HepG2 (cell line): Measurements from ENCODE around the gene SYN1. TPM values are rescaled to one million over a fixed set of nuclear protein-coding genes. Genes with fewer than 3 reads are reported as not detected.
A peak's percentile ranks its signal among the peaks of the same experiment; 100 is the strongest.

Experiments used
- ATAC-seq: fragments of 200-7000 bp; cut with Tn5 transposase; 3 replicates; pipeline ENCODE4 v1.9.1; 2020; ENCODE audit warnings: mild to moderate bottlenecking, moderate library complexity
- BruUV-seq: library from RNA; stranded (reverse); fragments of 400-500 nt; replicated peaks from 2 replicates; lab custom pipeline; 2021; lab: Mats Ljungman, UMichigan
- CTCF ChIA-PET: fragments of 300-600 bp; formaldehyde crosslinking; extraction: SDS; loops from one replicate; lab custom pipeline; 2021; ENCODE audit warnings: low total read pairs, inconsistent platforms, low intra/inter-chr PET ratio; lab: Yijun Ruan, JAX
- POLR2A ChIA-PET: fragments of 350-600 bp; sonication (Branson Sonifier 250); formaldehyde crosslinking; loops from one replicate; lab custom pipeline; 2020; ENCODE audit warnings: antibody characterized with exemption, inconsistent platforms; lab: Yijun Ruan, JAX
- DNase-seq: peaks from one replicate; pipeline ENCODE4 v3.0.0-alpha.2; 2015; ENCODE audit warnings: low spot score
- FAIRE-seq: peaks from 3 replicates; lab custom pipeline; 2011; peaks lifted over from hg19 to GRCh38; lab: Jason Lieb, UNC
- H2AFZ ChIP-seq: one replicate; pipeline ENCODE4 v1.6.1; 2011; ENCODE audit warnings: low read length, inconsistent platforms
- H3K27ac ChIP-seq: fragments of 300-600 bp; 3 replicates; pipeline ENCODE4 v1.8.0; 2011; ENCODE audit warnings: mixed run types, mild to moderate bottlenecking, mixed read lengths, low read length, inconsistent platforms; ENCODE audit not compliant: insufficient read depth; ENCODE audit errors: extremely low read length
- H3K27me3 ChIP-seq, 2 experiments: fragments of 200-600 bp in 1 of 2; 2 replicates in 1 of 2; 3 replicates in 1 of 2; pipeline versions ENCODE4 v1.6.0 to v1.8.0; 2011; ENCODE audit warnings: low read length in 2 of 2, mild to moderate bottlenecking in 2 of 2, moderate library complexity in 2 of 2, inconsistent platforms in 1 of 2; ENCODE audit not compliant: insufficient read depth in 2 of 2, control insufficient read depth in 1 of 2
- H3K36me3 ChIP-seq, 2 experiments: fragments of 200-600 bp in 1 of 2; replicated peaks in 1 of 2; 2 replicates in 1 of 2; 3 replicates in 1 of 2; pipeline versions ENCODE4 v1.5.1 to v1.8.0; 2011; ENCODE audit warnings: low read length in 2 of 2, inconsistent platforms in 1 of 2; ENCODE audit not compliant: insufficient read depth in 2 of 2, control insufficient read depth in 1 of 2
- H3K4me1 ChIP-seq: 2 replicates; pipeline ENCODE4 v1.5.1; 2012; ENCODE audit warnings: low read length, inconsistent platforms; ENCODE audit not compliant: insufficient read depth
- H3K4me2 ChIP-seq: 2 replicates; pipeline ENCODE4 v1.6.0; 2011; ENCODE audit warnings: low read depth, low read length, inconsistent platforms
- H3K4me3 ChIP-seq, 3 experiments: fragments of 200-600 bp in 1 of 3; sonication (generic), shearing (Covaris generic) in 1 of 3; replicated peaks in 1 of 3; 2 replicates each; pipeline ENCODE4 v1.5.1; 2011 to 2016; ENCODE audit warnings: low read length in 3 of 3, inconsistent platforms in 2 of 3, low read depth in 2 of 3, mild to moderate bottlenecking in 2 of 3, control low read depth in 1 of 3, mixed read lengths in 1 of 3; ENCODE audit not compliant: insufficient read depth in 1 of 3
- H3K79me2 ChIP-seq: one replicate; pipeline ENCODE4 v1.6.1; 2011; ENCODE audit warnings: low read length, inconsistent platforms; ENCODE audit not compliant: insufficient read depth
- H3K9ac ChIP-seq: 2 replicates; pipeline ENCODE4 v1.6.0; 2011; ENCODE audit warnings: mild to moderate bottlenecking, low read depth, low read length, inconsistent platforms; ENCODE audit not compliant: insufficient read depth
- H3K9me3 ChIP-seq: 2 replicates; pipeline ENCODE4 v1.5.1; 2012; ENCODE audit warnings: mild to moderate bottlenecking, low read length
- H4K20me1 ChIP-seq: 2 replicates; pipeline ENCODE4 v1.6.0; 2011; ENCODE audit warnings: inconsistent platforms, mild to moderate bottlenecking, low read length, moderate library complexity; ENCODE audit not compliant: insufficient read depth
- CHD4 ChIP-seq: fragments of 200-600 bp; sonication (generic); IDR thresholded peaks from 2 replicates; pipeline ENCODE4 v1.7.0; 2017; ENCODE audit warnings: mild to moderate bottlenecking, low read length, borderline replicate concordance
- DMAP1 ChIP-seq: IDR thresholded peaks from 2 replicates; pipeline ENCODE4 v1.6.1; 2016
- FOXK1 ChIP-seq: sonication (generic); formaldehyde crosslinking; IDR thresholded peaks from 2 replicates; pipeline ENCODE4 v1.4.0; 2020; ENCODE audit warnings: low read depth, missing genetic modification reagents, borderline replicate concordance
- HDAC1 ChIP-seq: sonication (generic); formaldehyde crosslinking; IDR thresholded peaks from 2 replicates; pipeline ENCODE4 v1.5.1; 2020; ENCODE audit warnings: mild to moderate bottlenecking, missing genetic modification reagents
- KDM1A ChIP-seq: IDR thresholded peaks from 2 replicates; pipeline ENCODE4 v1.6.1; 2016; ENCODE audit warnings: missing compliant biosample characterization
- MED8 ChIP-seq: sonication (generic); formaldehyde crosslinking; IDR thresholded peaks from 2 replicates; pipeline ENCODE4 v1.8.1; 2023; ENCODE audit warnings: mild to moderate bottlenecking, missing genetic modification reagents; ENCODE audit not compliant: insufficient replicate concordance
- MXI1 ChIP-seq: IDR thresholded peaks from 3 replicates; pipeline ENCODE4 v1.6.1; 2012; ENCODE audit warnings: low read depth, low read length, inconsistent platforms, borderline replicate concordance
- PREB ChIP-seq: sonication (generic); formaldehyde crosslinking; IDR thresholded peaks from 2 replicates; pipeline ENCODE4 v1.4.0; 2020; ENCODE audit warnings: missing genetic modification reagents
- SIN3A ChIP-seq: IDR thresholded peaks from 2 replicates; pipeline ENCODE4 v1.6.1; 2011; ENCODE audit warnings: low read depth, mild to moderate bottlenecking, control low read depth, low read length, borderline replicate concordance
- SOX6 ChIP-seq, 2 experiments: fragments of 450-650 bp in 1 of 2; sonication (generic) in 1 of 2; formaldehyde crosslinking in 1 of 2; IDR thresholded peaks; 2 replicates each; pipeline versions ENCODE4 v1.4.0 to v1.6.1; 2017 to 2020; ENCODE audit warnings: antibody characterized with exemption in 1 of 2, mild to moderate bottlenecking in 1 of 2, missing genetic modification reagents in 1 of 2
- SP2 ChIP-seq: sonication (generic); formaldehyde crosslinking; IDR thresholded peaks from 2 replicates; pipeline ENCODE4 v1.5.1; 2020; ENCODE audit warnings: mild to moderate bottlenecking, missing genetic modification reagents
- ZFP36 ChIP-seq: fragments of 150-350 bp; IDR thresholded peaks from 2 replicates; pipeline ENCODE4 v1.6.1; 2018; ENCODE audit warnings: borderline replicate concordance, low read length, low read depth; ENCODE audit not compliant: partially characterized antibody
- ZMYM3 ChIP-seq: sonication (generic); formaldehyde crosslinking; IDR thresholded peaks from 2 replicates; pipeline ENCODE4 v1.5.1; 2020; ENCODE audit warnings: mild to moderate bottlenecking, missing genetic modification reagents
- ZNF629 ChIP-seq: sonication (generic); formaldehyde crosslinking; conservative IDR thresholded peaks from 2 replicates; pipeline ENCODE4 v1.5.0; 2020; ENCODE audit warnings: missing genetic modification reagents
- WGBS: methylation state at CpG from one replicate; pipeline ENCODE4 v1.1.6; 2017; ENCODE audit warnings: low lambda C conversion rate; 5-methylcytosine and 5-hydroxymethylcytosine counted together
- in situ Hi-C: cut with HindIII; loops from 2 replicates; pipeline ENCODE4 v1.10.0; 2017; ENCODE audit warnings: low pct_unique_long_range_greater_than_20kb; ENCODE audit not compliant: extremely low pct_ligation_motif_present
- intact Hi-C: fragments of 100-400 bp; cut with micrococcal nuclease; formaldehyde crosslinking; loops from one replicate; pipeline ENCODE4 v1.10.0; 2022; ENCODE audit not compliant: unreplicated experiment
- polyA plus RNA-seq, 8 experiments: library from polyadenylated mRNA; depleted of rRNA in 3 of 8; stranded (reverse) in 7 of 8; unstranded in 1 of 8; fragments of >200 nt; fragmentation: Illumina TruSeq in 4 of 8; extraction: Trizol in 4 of 8; gene quantifications; 2 replicates each; pipeline versions ENCODE4 v1.2.1 to v1.2.3, GENCODE V29; 2011 to 2016; ENCODE audit warnings: low read depth in 4 of 8, missing spikeins in 1 of 8, mixed read lengths in 1 of 8; ENCODE audit not compliant: insufficient read depth in 1 of 8
- total RNA-seq, 5 experiments: library from RNA; depleted of rRNA; stranded (reverse); fragments of >200 nt; fragmentation: Illumina TruSeq; extraction: Trizol; gene quantifications; 2 replicates each; pipeline ENCODE4 v1.2.3, GENCODE V29; 2016; ENCODE audit warnings: low read depth in 1 of 5
- TF ChIP-seq, protein P1 (sequence below): sonication (generic); formaldehyde crosslinking; IDR thresholded peaks from 2 replicates; pipeline ENCODE4 v1.4.0; 2020; ENCODE audit warnings: missing genetic modification reagents, borderline replicate concordance

The SYN1 gene
- total and polyA plus RNA-seq, 2 of the 13 experiments (the other 11 are each of a cell fraction or from before 2014, with no cell fraction given), result not detected

- H3K79me2 ChIP-seq, result peaks cover 6% of the 10 kb centered on the region
- H3K4me2 ChIP-seq, result peak overlapping the region; percentile 78
- in situ Hi-C loops, result loop anchor here (5.0 kb wide), 1 partner anchor 82 kb away; no protein-coding TSS in a partner anchor
- TF ChIP-seq ZFP36 (no peak), CHD4 (peak; percentile 92), MED8 (CRISPR knock-in tag) (peak; percentile 25), PREB (CRISPR knock-in tag) (no peak), SIN3A (0 out of 2 replicates have a peak, but pooled peaks have one; percentile 4), SOX6 (IDR thresholded peaks at IDR 0.05) (no peak), SOX6 (CRISPR knock-in tag; IDR thresholded peaks at IDR 0.05) (no peak), ZMYM3 (CRISPR knock-in tag) (peak; percentile 94), SP2 (CRISPR knock-in tag) (no peak), DMAP1 (CRISPR knock-in tag) (0 out of 2 replicates have a peak, but pooled peaks have one; percentile 7), HDAC1 (CRISPR knock-in tag) (0 out of 2 replicates have a peak, but pooled peaks have one; percentile 14), ZNF629 (CRISPR knock-in tag) (peak; percentile 96), FOXK1 (CRISPR knock-in tag) (no peak), MXI1 (no peak), KDM1A (CRISPR knock-in tag) (peak; percentile 78)
- TF ChIP-seq, protein P1, sequence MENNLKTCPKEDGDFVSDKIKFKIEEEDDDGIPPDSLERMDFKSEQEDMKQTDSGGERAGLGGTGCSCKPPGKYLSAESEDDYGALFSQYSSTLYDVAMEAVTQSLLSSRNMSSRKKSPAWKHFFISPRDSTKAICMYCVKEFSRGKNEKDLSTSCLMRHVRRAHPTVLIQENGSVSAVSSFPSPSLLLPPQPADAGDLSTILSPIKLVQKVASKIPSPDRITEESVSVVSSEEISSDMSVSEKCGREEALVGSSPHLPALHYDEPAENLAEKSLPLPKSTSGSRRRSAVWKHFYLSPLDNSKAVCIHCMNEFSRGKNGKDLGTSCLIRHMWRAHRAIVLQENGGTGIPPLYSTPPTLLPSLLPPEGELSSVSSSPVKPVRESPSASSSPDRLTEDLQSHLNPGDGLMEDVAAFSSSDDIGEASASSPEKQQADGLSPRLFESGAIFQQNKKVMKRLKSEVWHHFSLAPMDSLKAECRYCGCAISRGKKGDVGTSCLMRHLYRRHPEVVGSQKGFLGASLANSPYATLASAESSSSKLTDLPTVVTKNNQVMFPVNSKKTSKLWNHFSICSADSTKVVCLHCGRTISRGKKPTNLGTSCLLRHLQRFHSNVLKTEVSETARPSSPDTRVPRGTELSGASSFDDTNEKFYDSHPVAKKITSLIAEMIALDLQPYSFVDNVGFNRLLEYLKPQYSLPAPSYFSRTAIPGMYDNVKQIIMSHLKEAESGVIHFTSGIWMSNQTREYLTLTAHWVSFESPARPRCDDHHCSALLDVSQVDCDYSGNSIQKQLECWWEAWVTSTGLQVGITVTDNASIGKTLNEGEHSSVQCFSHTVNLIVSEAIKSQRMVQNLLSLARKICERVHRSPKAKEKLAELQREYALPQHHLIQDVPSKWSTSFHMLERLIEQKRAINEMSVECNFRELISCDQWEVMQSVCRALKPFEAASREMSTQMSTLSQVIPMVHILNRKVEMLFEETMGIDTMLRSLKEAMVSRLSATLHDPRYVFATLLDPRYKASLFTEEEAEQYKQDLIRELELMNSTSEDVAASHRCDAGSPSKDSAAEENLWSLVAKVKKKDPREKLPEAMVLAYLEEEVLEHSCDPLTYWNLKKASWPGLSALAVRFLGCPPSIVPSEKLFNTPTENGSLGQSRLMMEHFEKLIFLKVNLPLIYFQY (CRISPR knock-in tag), result no peak
- POLR2A ChIA-PET, result no interaction called here
- H3K9ac ChIP-seq, result peak overlapping the region; percentile 53
- H4K20me1 ChIP-seq, result peaks cover 4% of the 10 kb centered on the region; the same call in 1 of the 2 replicates
- intact Hi-C loops, result no loop called here
- no peaks in the 10 kb centered on the region for H3K9me3 ChIP-seq
- TSS peak; percentile 76 for BruUV-seq
- peak overlapping the region; percentile 27 for H2AFZ ChIP-seq
- DNase-seq (no peak), FAIRE-seq (no peak), ATAC-seq (no peak)
- peak overlapping the region; percentile 53 to 77 (median 60); a peak in 5 of 6 replicates for H3K4me3 ChIP-seq
- 25% methylated on average over 12 of the region's 15 CpGs for whole genome bisulfite sequencing
- H3K27me3 ChIP-seq, result no peaks in the 10 kb centered on the region
- CTCF ChIA-PET, result no interaction called here
- H3K36me3 ChIP-seq, result peaks cover 0 to 19% of the 10 kb centered on the region in 2 experiments; a peak in 2 of 5 replicates
- peaks cover 8% of the 10 kb centered on the region; the same call in 1 of the 2 replicates for H3K4me1 ChIP-seq
- H3K27ac ChIP-seq, result peak overlapping the region; percentile 86
Observed at GRCh38 chrX:47560179-47560933, 59.3 kb downstream of the SYN1 start.
